CD4-positive, alpha-beta T cell treated with Interleukin-17A for 4 hours (primary cell): Measurements from ENCODE around the gene TMEFF2.

ENCODE experiments used
- DNase-seq: peaks from one replicate; pipeline ENCODE4 v3.0.0-alpha.2; 2020; ENCODE audit warnings: mixed read lengths

TMEFF2 gene

DNA sequence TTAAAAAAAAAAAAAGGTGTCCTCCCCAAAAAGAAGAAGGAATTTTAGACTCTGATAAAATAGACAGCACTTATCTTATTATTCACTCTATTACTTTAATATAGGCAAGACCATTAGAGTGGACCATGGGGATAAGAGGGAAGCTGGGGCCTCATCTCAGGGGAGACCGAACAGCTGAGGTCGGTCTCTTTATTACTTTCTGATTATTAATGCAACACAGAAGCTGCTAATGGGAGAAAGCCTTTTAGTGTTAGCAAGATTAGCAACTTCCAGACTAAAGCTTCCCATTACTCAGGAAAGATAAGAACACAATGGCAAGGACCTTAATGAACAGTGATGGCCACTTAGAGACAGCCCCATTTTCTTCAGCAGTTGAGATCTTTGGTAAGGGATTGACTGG lies 135.5 kb downstream of the TMEFF2 start:
- DNase-seq, result no peak

DNA sequence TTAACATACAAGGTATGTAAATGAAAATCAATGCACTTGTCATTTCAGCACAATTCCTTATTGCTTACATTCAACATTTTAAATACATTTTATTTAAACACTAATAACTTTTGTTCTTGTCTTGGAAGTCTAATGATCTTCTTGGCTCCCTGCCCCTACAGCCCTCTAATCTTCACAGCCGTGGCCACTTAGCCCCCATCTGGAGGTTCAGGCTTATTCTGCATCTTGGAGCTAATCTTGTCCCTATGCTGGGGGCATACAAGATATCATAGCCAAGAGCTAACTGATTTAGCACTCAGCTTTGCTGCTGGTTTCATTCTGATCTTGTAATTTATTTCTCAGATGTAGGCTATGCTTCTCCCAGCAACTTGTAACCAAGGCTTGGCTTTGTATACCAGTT lies 140.8 kb downstream of the TMEFF2 start:
- DNase-seq, result no peak

DNA sequence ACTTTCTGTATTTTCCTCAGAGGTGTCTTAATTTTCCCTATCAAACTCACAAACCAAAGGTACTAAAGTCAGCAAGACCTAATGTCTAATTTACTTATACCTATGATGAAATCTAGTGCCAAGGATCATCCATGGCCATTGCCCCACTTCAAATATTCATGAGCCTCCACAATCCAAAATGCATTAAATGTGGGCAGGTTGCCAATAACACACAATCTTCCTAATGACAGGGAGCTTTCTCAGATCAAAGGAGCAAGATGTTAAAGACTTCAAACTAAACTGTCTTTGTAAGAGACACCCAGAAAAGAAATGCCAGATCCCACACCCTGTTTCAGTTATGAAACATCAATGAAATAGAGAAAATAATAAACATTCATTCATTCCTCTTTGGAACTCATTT lies 143.2 kb downstream of the TMEFF2 start:
- no peak for DNase-seq

DNA sequence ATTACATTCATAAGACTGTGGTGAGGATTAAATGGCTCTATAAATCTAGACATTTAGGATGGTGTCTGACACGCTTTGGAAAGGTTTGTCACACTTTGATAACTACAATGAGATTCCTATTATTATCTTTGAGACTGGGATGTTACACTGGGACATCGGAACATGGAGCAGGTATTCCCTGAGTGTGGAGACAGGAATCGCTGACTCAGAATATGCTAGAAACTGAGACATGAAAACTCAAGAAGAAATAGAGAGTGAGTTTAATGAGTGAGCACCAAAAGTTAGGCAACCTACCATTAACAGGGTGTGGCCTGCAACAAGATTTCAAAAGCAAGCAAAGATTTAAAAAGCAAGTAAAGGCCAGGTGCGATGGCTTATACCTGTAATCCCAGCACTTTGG lies 145.4 kb downstream of the TMEFF2 start:
- no peak for DNase-seq

GRCh38 chr2:192047315-192048107 lies 147.2 kb downstream of the TMEFF2 start:
- DNase-seq, result no peak

DNA sequence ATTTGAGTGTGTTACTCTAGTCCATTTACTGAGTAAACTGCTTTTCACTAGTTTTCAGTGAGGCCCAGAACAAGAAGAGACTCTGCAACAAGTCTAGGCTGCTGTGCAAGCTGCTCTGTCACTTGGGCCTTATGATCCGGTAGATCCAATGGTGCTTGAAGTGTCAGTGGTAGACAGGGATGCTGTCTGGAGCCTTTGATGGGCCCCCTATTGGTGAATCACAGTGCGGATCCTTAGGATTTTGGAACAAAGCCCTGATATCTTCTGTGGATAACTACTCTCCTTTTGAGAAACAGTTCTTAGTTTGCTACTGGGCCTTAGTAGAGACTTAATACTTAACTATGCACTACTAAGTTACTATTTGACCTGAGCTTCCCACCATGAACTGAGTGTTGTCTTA lies 150.2 kb downstream of the TMEFF2 start:
- no peak for DNase-seq

- no peak for DNase-seq
These were observed 151.4 kb downstream of the TMEFF2 start for GRCh38 chr2:192043216-192043870.

DNA sequence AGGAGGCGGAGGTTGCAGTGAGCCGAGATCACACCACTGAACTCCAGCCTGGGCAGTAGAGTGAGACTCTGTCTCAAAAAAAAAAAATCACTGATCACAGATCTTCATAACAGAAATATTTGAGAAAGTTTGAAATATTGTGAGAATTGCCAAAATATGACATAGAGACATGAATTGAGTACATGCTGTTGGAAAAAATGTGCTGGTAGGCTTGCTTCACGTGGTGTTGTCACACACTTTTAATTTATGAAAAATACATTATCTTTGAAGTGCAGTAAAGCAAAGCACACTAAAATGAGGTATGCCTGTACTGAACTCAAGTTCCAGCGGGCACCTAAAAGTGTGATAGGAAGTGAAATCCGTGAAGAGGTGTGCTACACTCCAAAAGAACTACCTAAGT lies 152.6 kb downstream of the TMEFF2 start:
- no peak for DNase-seq

- DNase-seq, result no peak
These were observed 156.6 kb downstream of the TMEFF2 start for GRCh38 chr2:192038110-192038509.

DNA sequence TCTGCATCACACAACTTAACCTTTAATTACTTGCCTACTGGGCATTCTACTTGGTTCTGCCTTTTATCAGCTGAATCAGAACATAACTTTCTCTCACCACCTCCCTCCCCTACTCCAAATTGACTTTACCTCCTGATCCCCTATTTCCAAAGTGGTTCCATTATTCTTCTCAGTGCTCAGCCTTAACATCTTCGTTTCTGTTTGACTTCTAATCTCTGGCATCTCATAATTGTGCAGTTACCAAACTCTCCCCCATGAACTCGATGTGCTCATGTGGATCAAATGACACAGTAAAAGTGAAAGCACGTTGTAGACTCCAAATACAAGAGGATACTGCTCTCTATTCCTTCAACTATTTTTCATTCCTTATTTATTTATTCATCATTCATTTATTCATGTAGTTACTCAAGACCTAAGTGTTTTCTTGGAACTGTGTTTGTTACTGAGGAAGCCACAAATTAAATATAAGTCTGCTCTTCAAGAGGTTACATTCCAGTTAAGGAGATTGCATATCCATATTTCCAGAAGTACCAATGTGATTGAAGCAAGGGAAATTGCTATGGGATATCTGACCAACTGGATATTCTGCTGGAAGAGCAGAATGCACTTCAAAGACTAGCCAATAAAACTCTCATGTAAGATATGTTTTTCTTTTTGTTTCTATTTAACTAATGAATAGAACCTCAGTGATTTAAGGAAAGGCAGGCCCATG lies 158.8 kb downstream of the TMEFF2 start:
- DNase-seq, result no peak

DNA sequence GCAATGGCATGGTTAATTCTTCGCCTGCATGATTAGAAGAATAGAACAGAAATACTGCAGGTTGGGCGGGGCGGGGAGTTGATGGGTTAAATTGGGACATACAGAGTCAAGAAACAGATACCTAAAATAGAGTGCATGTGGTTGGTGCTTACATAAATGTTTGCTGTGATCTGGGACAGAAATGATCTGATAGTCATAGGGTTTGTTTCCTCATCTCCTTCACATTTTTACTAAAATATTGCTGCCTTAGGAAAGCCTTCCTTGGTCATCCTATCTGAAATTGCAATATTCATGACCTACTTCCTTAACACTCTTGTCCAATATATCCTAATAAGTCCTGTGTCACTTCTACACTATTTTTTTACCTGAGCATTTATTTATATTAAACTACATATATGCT lies 163.9 kb downstream of the TMEFF2 start:
- no peak for DNase-seq

DNA sequence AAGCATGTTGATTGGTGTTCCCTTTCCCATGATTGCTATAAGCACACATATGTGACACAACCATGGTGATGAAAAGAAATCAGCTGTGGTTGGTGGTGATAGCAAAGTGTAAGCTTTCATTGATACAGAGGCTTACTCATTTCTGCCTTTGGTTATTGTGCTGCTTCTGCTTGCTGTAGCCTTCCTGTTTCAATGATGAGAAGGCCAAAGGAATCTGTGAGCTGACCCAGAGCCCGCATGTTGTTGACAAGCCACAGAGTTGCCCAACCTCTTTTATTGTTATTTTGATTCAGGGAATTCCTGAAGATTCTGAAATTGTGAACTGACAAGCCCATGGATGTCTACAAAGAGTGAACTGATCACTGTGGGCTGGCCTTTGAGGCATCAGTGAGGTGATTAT lies 164.4 kb downstream of the TMEFF2 start:
- no peak for DNase-seq

- no peak for DNase-seq
These were observed 165.6 kb downstream of the TMEFF2 start for GRCh38 chr2:192029089-192029488.

DNA sequence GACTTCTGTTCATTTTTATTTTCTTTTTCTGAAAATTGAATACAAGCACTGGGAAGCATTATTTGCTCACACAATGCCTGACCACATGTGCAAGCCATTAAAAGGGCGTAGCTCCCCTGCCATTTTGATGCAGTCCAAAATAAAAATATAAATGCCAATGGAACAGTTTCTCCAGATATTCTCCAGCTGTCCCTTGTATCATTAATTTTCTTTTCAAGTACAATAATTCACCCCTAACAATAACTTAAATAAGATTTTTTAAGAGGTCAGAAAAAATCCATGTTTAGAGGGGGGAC lies 168.0 kb downstream of the TMEFF2 start:
- no peak for DNase-seq

DNA sequence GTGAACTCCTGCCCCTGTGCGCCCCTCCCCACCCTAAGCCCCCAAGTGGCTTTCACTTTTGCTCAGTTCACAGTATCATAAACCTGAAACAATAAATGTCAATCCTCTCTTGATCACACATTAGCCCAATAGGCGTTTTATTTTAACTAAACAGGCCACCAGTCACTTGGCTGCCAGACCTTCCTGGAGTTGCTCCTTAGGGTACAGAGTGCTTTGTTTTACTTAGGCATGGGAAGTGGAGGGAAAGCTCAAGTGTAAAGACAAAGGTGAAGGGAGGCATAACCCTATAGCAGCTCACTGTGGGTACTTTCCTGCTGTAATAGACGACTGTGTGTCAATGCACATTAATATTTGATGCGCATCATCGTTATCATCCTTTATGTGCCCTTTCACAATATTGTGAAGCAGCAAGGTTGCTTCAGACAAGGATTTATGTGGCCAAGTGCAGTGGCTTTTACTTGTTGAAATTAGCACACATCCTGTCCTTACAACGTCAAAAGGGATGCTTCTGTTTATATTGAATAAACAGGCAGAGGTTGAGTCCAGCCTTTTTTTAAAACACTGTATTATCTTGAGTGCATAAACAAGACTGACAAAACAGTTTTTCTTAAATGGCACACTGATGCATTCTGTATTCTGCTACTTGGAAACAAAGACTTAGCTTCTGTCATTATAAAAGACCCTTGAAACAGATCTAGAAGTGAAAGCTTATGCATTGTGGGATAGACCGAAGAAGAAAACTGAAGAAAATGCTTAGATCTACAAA lies 168.5 kb downstream of the TMEFF2 start:
- no peak for DNase-seq

GRCh38 chr2:192025637-192026036 lies 169.1 kb downstream of the TMEFF2 start:
- DNase-seq, result no peak

DNA sequence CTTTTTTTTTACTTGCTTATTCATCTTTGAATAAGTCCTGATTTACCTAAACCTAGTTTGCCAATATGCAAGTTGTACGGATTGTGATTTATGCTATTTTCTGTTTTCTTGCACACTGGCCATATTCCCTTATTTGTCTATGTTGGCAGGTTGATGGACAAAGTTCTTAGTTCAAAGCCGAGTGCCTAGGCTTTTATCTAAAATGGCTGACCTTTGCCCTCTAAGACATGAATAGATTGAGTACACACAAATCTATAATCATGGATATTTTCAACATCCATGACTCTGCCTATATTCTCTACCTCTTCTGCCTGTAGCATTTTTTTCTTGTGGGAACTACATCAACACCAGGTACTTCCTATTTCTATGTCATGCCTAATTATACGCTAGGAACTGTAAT lies 171.7 kb downstream of the TMEFF2 start:
- DNase-seq, result no peak

- DNase-seq, result no peak
These were observed 176.9 kb downstream of the TMEFF2 start for GRCh38 chr2:192017844-192018243.

GRCh38 chr2:192016265-192016664 lies 178.5 kb downstream of the TMEFF2 start:
- DNase-seq, result no peak

DNA sequence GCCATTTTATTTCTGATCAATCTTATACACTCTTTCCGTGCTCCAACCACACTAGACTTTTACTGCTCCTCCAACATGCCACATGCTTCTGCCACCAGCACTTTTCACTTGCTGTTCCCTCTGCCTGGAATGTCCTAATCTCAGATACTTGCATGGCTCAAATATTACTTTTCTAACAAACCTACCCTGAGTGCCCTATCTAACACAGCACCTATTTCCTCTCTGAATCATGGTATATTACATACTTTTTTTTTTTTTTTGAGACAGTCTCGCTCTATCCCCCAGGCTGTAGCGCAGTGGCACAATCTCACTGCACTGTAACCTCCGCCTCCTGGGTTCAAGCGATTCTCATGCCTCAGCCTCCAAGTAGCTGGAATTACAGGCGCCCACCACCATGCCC lies 181.5 kb downstream of the TMEFF2 start:
- DNase-seq, result no peak

- no peak for DNase-seq
These were observed 183.5 kb downstream of the TMEFF2 start for GRCh38 chr2:192011196-192011595.

GRCh38 chr2:192010073-192010472 lies 184.7 kb downstream of the TMEFF2 start:
- no peak for DNase-seq

DNA sequence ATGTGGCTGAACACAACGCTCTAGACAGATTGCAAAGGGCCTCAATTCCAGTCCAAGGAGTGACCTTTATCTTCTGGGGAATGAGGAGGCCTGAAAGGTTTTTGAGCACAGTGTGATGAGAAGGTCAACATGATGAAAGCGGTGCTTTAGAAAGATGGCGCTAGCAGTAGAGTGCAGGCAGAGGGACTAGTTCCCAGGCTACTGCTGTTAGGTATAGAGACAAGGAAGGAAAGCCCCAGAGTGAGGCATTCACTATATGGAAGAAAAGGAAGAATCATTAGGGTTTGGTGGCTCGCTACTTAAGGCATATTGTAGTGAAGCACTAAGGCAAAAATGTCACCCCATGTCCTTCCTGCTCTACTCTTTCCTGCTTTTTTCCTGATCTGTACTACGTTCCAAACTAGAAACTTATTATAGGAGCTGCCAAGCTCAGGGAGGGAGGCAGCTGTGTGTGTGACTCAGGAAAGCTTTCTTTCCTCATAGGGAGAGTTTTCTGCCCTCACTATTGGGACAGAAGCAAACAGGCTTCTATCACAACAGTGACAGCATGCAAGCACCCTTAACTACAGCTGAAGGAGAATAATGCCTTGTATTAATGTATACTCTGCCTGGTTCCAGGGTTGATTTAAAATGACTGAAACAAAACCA lies 187.0 kb downstream of the TMEFF2 start:
- no peak for DNase-seq
